WERI-Rb-1 (cell line): ENCODE results near the gene ZNF141.

ENCODE experiments used
- DNase-seq: peaks from one replicate; pipeline ENCODE4 v3.0.0-alpha.2; 2020
- H3K27ac ChIP-seq: fragments of 250-450 bp; sonication (Bioruptor Pico); 2 replicates; pipeline ENCODE4 v1.5.1; 2020; ENCODE audit warnings: mild to moderate bottlenecking, moderate library complexity
- H3K27me3 ChIP-seq: fragments of 250-450 bp; sonication (Bioruptor Pico); 2 replicates; pipeline ENCODE4 v1.5.1; 2021; ENCODE audit warnings: mild to moderate bottlenecking, low read depth, moderate library complexity; ENCODE audit not compliant: insufficient read depth, severe bottlenecking
- H3K36me3 ChIP-seq: fragments of 250-450 bp; sonication (Bioruptor Pico); 2 replicates; pipeline ENCODE4 v1.5.1; 2020; ENCODE audit warnings: mild to moderate bottlenecking, moderate library complexity
- H3K4me3 ChIP-seq: 2 replicates; pipeline ENCODE4 v1.5.1; 2011; ENCODE audit warnings: low read depth, mild to moderate bottlenecking, control low read depth, low read length
- H3K9me3 ChIP-seq: fragments of 250-450 bp; sonication (Bioruptor Pico); 2 replicates; pipeline ENCODE4 v1.5.1; 2021; ENCODE audit warnings: mild to moderate bottlenecking, moderate library complexity; ENCODE audit not compliant: severe bottlenecking
- CTCF ChIP-seq: IDR thresholded peaks from 2 replicates; pipeline ENCODE4 v1.5.1; 2011; ENCODE audit warnings: low read depth, mild to moderate bottlenecking, control low read depth, inconsistent platforms, low read length

Gene ZNF141

GRCh38 chr4:336099-336892 is 1.3 kb upstream of the ZNF141 start:
- DNase-seq, result peak; percentile 39
- peak overlapping the region; percentile 93 for H3K27ac ChIP-seq
- TF ChIP-seq CTCF, result no peak
- peak overlapping the region; percentile 88 for H3K4me3 ChIP-seq
- peaks cover 11% of the 10 kb centered on the region for H3K9me3 ChIP-seq
- peaks cover 26% of the 10 kb centered on the region for H3K36me3 ChIP-seq
- no peaks in the 10 kb centered on the region for H3K27me3 ChIP-seq

- H3K36me3 ChIP-seq, result peaks cover 30% of the 10 kb centered on the region
- peak overlapping the region; percentile 93 for H3K27ac ChIP-seq
- peaks cover 11% of the 10 kb centered on the region for H3K9me3 ChIP-seq
- H3K27me3 ChIP-seq, result no peaks in the 10 kb centered on the region
- no peak for TF ChIP-seq CTCF
- DNase-seq, result no peak
- H3K4me3 ChIP-seq, result peak overlapping the region; percentile 88
These were observed 796 bp upstream of the ZNF141 start for GRCh38 chr4:336893-337142.

- Histone ChIP-seq H3K36me3 (peaks cover 43% of the 10 kb centered on the region), H3K9me3 (peaks cover 12% of the 10 kb centered on the region), H3K27me3 (no peaks in the 10 kb centered on the region), H3K27ac (peak overlapping the region; percentile 93), H3K4me3 (peak overlapping the region; percentile 88)
- no peak for TF ChIP-seq CTCF
- DNase-seq, result peak; percentile 59
These were observed 531 bp downstream of the ZNF141 start for GRCh38 chr4:337932-338758.

GRCh38 chr4:338759-339097 is 1.1 kb downstream of the ZNF141 start:
- peak; percentile 14 for DNase-seq
- peak overlapping the region; percentile 93 for H3K27ac ChIP-seq
- H3K36me3 ChIP-seq, result peaks cover 47% of the 10 kb centered on the region
- no peaks in the 10 kb centered on the region for H3K27me3 ChIP-seq
- no peak for TF ChIP-seq CTCF
- H3K4me3 ChIP-seq, result peak overlapping the region; percentile 88
- peaks cover 13% of the 10 kb centered on the region for H3K9me3 ChIP-seq

DNA sequence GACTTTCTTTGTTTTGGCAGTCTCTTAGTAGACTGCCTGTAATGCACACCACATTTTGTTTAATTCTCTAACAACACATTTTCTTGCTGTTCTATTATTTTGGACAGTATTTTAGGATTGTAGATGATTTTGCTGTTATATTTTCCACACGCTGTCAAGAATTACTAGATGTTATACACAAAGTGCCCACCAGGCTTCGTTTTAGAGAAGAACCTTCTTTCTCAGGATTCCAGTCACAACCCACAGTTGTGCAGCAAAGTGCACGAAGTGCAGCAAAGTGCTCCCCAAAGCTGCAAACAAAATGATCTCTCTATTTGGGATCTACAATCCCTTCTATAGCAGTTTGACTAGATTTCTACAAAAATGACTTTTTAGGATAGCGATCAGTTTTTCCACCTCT is 2.4 kb downstream of the ZNF141 start:
- Histone ChIP-seq H3K27ac (no peak overlapping the region), H3K36me3 (peaks cover 60% of the 10 kb centered on the region), H3K4me3 (no peak overlapping the region), H3K27me3 (no peaks in the 10 kb centered on the region), H3K9me3 (peaks cover 13% of the 10 kb centered on the region)
- 0 out of 2 replicates have a peak, but pooled peaks have one; percentile 6 for TF ChIP-seq CTCF
- no peak for DNase-seq
